Thyroid gland (tissue), 4 donors: Measurements from ENCODE around the gene TMC1. TPM values are rescaled to one million over a fixed set of nuclear protein-coding genes. Genes with fewer than 3 reads are reported as not detected.

Experiments used
- DNase-seq, 2 donors: peaks; one replicate each; pipeline ENCODE4 v3.0.0-alpha.2; 2019
- H3K27ac ChIP-seq, 3 donors: fragments of 200-600 bp; sonication (generic); 1 replicate in 2 of 3; 2 replicates in 1 of 3; pipeline ENCODE4 v1.5.1; 2016 to 2019; ENCODE audit warnings: mild to moderate bottlenecking in 1 of 3, moderate library complexity in 1 of 3
- H3K27me3 ChIP-seq: fragments of 200-600 bp; sonication (generic); one replicate; pipeline ENCODE4 v1.5.1; 2019
- H3K36me3 ChIP-seq, 2 donors: fragments of 200-600 bp; sonication (generic); one replicate each; pipeline ENCODE4 v1.5.1; 2016 to 2019
- H3K4me1 ChIP-seq, 2 donors: fragments of 200-600 bp; sonication (generic); one replicate each; pipeline ENCODE4 v1.5.1; 2017 to 2019
- H3K4me3 ChIP-seq, 3 donors: fragments of 200-600 bp; sonication (generic); replicated peaks in 1 of 3; 1 replicate in 2 of 3; 2 replicates in 1 of 3; pipeline ENCODE4 v1.5.1; 2016; ENCODE audit warnings: mild to moderate bottlenecking in 1 of 3
- H3K9me3 ChIP-seq: fragments of 200-600 bp; sonication (generic); one replicate; pipeline ENCODE4 v1.5.1; 2017
- POLR2A ChIP-seq, 2 donors: fragments of 450-650 bp; IDR thresholded peaks; one replicate each; pipeline ENCODE4 v1.6.1; 2017; ENCODE audit warnings: antibody characterized with exemption in 2 of 2, mild to moderate bottlenecking in 2 of 2, moderate library complexity in 1 of 2
- WGBS, 2 donors: methylation state at CpG; one replicate each; pipeline ENCODE4 v1.1.5; 2017; 5-methylcytosine and 5-hydroxymethylcytosine counted together
- intact Hi-C: fragments of 100-400 bp; cut with DNase I; formaldehyde crosslinking; loops from one replicate; pipeline ENCODE4 v1.15.1; 2023
- total RNA-seq, 4 donors: library from RNA; depleted of rRNA; stranded (reverse); fragments of >200 nt; gene quantifications; one replicate each; pipeline ENCODE4 v1.2.3, GENCODE V29; 2016
- TF ChIP-seq, protein P1 (sequence below), 6 experiments: fragments of 200-600 bp in 3 of 6; fragments of 450-650 bp in 3 of 6; sonication (generic) in 3 of 6; IDR thresholded peaks; one replicate each; pipeline ENCODE4 v1.5.1; 2016 to 2019; ENCODE audit warnings: antibody characterized with exemption in 6 of 6, mild to moderate bottlenecking in 2 of 6, inconsistent platforms in 1 of 6, moderate library complexity in 1 of 6

Gene TMC1
- total RNA-seq, 4 donors from 2014 or later = 0.11 to 0.13 TPM; not detected in 2

DNA sequence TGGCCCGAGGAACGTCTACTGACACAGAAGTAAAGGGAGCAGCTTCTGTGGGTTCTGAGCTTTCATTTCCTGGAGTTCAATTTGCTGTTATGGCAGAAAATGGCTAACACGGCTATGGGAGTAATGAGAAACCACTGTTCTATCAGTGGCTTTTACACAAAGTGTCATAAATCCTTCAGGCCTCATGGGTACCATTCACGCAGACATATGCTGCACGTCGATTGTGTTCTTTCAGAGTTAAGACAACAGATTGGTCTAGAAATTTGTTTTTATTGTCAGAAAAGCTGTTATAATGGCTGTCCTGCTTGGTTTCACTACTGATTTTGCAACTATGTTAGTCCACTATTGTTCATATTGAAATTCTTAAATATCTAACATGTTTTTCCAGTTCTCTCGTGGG is 296.0 kb downstream of the TMC1 start:
- H3K36me3 ChIP-seq = no peaks in the 10 kb centered on the region
- H3K27me3 ChIP-seq = no peaks in the 10 kb centered on the region
- H3K4me1 ChIP-seq = no peaks in the 10 kb centered on the region
- DNase-seq = no peak
- no peaks in the 10 kb centered on the region for H3K9me3 ChIP-seq
- 83 to 87% methylated on average over 7 of the region's 7 CpGs for WGBS, 2 donors
- no peak overlapping the region for H3K4me3 ChIP-seq
- TF ChIP-seq POLR2A (IDR thresholded peaks at IDR 0.05) = no peak
- TF ChIP-seq, protein P1, sequence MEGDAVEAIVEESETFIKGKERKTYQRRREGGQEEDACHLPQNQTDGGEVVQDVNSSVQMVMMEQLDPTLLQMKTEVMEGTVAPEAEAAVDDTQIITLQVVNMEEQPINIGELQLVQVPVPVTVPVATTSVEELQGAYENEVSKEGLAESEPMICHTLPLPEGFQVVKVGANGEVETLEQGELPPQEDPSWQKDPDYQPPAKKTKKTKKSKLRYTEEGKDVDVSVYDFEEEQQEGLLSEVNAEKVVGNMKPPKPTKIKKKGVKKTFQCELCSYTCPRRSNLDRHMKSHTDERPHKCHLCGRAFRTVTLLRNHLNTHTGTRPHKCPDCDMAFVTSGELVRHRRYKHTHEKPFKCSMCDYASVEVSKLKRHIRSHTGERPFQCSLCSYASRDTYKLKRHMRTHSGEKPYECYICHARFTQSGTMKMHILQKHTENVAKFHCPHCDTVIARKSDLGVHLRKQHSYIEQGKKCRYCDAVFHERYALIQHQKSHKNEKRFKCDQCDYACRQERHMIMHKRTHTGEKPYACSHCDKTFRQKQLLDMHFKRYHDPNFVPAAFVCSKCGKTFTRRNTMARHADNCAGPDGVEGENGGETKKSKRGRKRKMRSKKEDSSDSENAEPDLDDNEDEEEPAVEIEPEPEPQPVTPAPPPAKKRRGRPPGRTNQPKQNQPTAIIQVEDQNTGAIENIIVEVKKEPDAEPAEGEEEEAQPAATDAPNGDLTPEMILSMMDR (IDR thresholded peaks at IDR 0.05) = no peak
- intact Hi-C loops = no loop called here
- no peak overlapping the region for H3K27ac ChIP-seq

DNA sequence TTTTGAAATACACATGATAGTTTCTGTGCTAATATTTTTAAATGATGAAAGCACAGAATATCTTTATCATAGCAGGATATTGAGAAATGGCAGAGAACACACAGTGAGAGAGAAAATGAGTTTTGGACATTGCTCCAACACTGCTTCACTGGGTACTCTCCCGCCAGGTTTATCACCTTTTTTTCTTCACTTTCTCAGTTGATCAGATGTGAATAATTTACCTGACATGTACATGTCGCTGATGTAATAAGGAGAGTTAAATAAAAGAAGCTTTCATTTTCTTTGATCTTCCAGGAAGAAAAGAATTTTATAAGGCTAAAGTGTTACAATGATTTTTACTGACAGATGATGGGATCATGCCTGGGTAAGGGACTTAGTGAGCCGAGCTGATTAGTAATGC is 297.0 kb downstream of the TMC1 start:
- no peaks in the 10 kb centered on the region for H3K4me1 ChIP-seq
- no peak for DNase-seq
- H3K36me3 ChIP-seq = no peaks in the 10 kb centered on the region
- intact Hi-C loops = no loop called here
- H3K9me3 ChIP-seq = no peaks in the 10 kb centered on the region
- TF ChIP-seq, protein P1 (IDR thresholded peaks at IDR 0.05) = no peak
- no peak for TF ChIP-seq POLR2A (IDR thresholded peaks at IDR 0.05)
- 93% methylated on average over 3 of the region's 3 CpGs for WGBS, 2 donors
- H3K4me3 ChIP-seq = no peak overlapping the region
- no peak overlapping the region for H3K27ac ChIP-seq
- H3K27me3 ChIP-seq = no peaks in the 10 kb centered on the region

DNA sequence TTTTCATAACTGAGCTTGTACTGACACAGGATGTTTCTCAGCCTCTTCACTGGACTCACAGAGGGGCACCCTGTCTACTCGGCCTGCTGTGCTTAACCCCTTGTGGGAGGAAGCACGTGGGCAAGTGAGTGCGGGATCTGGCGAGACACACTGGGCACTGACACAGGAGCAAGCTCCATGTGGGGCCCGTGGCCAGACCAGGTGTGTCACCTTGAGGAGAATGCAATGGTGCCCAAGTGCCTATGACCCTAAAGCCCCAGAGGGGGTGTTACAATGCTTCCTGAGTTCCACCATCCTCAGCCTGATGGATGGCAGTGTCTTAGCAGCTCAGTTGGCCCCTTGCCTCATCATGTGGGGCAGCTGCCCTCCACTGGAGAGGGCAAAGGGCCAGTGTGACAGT is 302.6 kb downstream of the TMC1 start:
- Histone ChIP-seq H3K4me3 (no peak overlapping the region), H3K9me3 (no peaks in the 10 kb centered on the region), H3K27me3 (no peaks in the 10 kb centered on the region), H3K36me3 (no peaks in the 10 kb centered on the region), H3K27ac (no peak overlapping the region), H3K4me1 (no peaks in the 10 kb centered on the region)
- intact Hi-C loops = loop anchor here (5.0 to 10.0 kb wide), 2 partner anchors 547 to 789 kb away; no protein-coding TSS in a partner anchor
- no peak for DNase-seq
- WGBS, 2 donors = 70 to 77% methylated on average over 5 of the region's 5 CpGs
- TF ChIP-seq, protein P1 (IDR thresholded peaks at IDR 0.05) = no peak
- no peak for TF ChIP-seq POLR2A (IDR thresholded peaks at IDR 0.05)

DNA sequence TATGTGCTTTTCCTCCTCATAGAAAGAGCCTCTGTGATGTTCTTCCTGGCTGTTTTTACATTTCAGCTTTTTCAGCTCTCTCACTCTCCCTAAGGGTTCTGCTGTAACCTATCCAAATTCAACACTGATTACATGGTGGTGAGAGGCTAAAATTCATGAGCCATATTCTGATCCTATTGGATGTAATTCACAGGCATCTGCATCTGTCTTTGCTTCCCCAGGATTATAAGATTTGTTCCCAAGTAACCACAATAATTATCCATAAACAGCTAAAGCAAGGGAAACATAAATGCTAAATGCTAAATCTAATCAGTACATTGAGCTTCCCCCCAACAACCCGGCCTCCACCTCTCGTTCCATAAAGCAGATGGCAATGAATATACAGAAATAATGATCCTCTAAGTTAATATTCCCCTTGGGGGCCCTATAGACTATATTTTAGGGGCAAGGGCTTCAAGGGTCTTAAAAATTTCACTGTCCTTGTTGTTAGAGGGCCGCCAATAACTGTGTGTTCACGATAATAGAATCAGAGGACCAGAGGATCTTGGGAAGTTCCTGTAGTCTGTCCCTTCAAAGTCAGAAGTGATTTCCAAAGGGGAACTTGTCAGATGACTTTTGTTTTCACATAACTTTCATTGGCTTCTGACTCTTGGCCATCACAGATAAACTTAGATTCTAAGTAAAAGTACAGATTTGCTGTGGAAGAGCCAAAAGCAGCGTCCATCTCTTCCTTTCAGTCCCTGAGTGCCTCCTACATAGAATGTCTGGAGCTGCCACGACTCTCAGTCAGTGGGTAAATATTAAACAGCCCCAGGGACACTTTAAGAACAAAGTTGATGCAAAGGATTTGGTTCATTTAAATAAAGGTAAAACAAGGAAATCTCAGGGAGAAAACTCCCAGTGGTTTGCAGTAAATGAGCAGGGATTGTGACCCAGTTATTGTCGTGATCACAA is 305.9 kb downstream of the TMC1 start:
- TF ChIP-seq, protein P1 (IDR thresholded peaks at IDR 0.05) = no peak
- TF ChIP-seq POLR2A (IDR thresholded peaks at IDR 0.05) = no peak
- Histone ChIP-seq H3K9me3 (no peaks in the 10 kb centered on the region), H3K27me3 (no peaks in the 10 kb centered on the region), H3K4me3 (no peak overlapping the region), H3K4me1 (no peaks in the 10 kb centered on the region), H3K36me3 (no peaks in the 10 kb centered on the region), H3K27ac (no peak overlapping the region)
- intact Hi-C loops = loop anchor here (10.0 kb wide), 1 partner anchor 792 kb away; no protein-coding TSS in a partner anchor
- no peak for DNase-seq
- 60 to 83% methylated on average over 7 of the region's 7 CpGs for WGBS, 2 donors
